ENCODE measurements around the gene SH3BP5. TPM values are rescaled to one million over a fixed set of nuclear protein-coding genes. Genes with fewer than 3 reads are reported as not detected.

SH3BP5 gene
- 10 to 100 TPM; 14.4 to 18.4 TPM for total RNA-seq

GRCh38 chr3:15332405-15333098 is at the start of gene SH3BP5:
SH3BP5 (minus strand) TSS chr3:15332586; CDS start chr3:15332408, 178 bp downstream.
- peak; percentile 74 to 92 for TF ChIP-seq CTCF (IDR thresholded peaks at IDR 0.05)
- Histone ChIP-seq H3K27me3 (no peaks in the 10 kb centered on the region), H3K4me1 (peaks cover 0 to 35% of the 10 kb centered on the region in 2 donors), H3K4me3 (peak within 1 kb of the TSS; percentile 80 to 93), H3K9me3 (no peaks in the 10 kb centered on the region), H3K27ac (peak within 1 kb of the TSS; percentile 77 to 91), H3K36me3 (no peaks in the 10 kb centered on the region)
- DNase-seq (ENCODE audit: low spot score) = peak; percentile 79

- H3K27me3 ChIP-seq = no peaks in the 10 kb centered on the region
- no peak for DNase-seq (ENCODE audit: low spot score)
- TF ChIP-seq CTCF (IDR thresholded peaks at IDR 0.05) = no peak
- H3K9me3 ChIP-seq = peaks cover 0 to 5% of the 10 kb centered on the region in 2 donors
- H3K4me3 ChIP-seq = no peak overlapping the region
- H3K4me1 ChIP-seq = peaks cover 0 to 10% of the 10 kb centered on the region in 2 donors
- no peak overlapping the region for H3K27ac ChIP-seq
- no peaks in the 10 kb centered on the region for H3K36me3 ChIP-seq
Observed at GRCh38 chr3:15380980-15381890, 48.8 kb upstream of the SH3BP5 start.

GRCh38 chr3:15377961-15378791 is 45.8 kb upstream of the SH3BP5 start:
- no peaks in the 10 kb centered on the region for H3K27me3 ChIP-seq

GRCh38 chr3:15375461-15376000 is 43.1 kb upstream of the SH3BP5 start:
- Histone ChIP-seq H3K9me3 (no peaks in the 10 kb centered on the region), H3K27ac (no peak overlapping the region), H3K4me1 (peaks cover 0 to 7% of the 10 kb centered on the region in 2 donors), H3K36me3 (no peaks in the 10 kb centered on the region), H3K27me3 (no peaks in the 10 kb centered on the region), H3K4me3 (no peak overlapping the region)
- TF ChIP-seq CTCF (IDR thresholded peaks at IDR 0.05) = no peak
- DNase-seq (ENCODE audit: low spot score) = no peak

More at GRCh38 chr3:15377961-15378791, 45.8 kb upstream of the SH3BP5 start:
- DNase-seq (ENCODE audit: low spot score) = peak; percentile 99
- peak; percentile 77 to 86 for TF ChIP-seq CTCF (IDR thresholded peaks at IDR 0.05)
- Histone ChIP-seq H3K4me3 (no peak overlapping the region), H3K27ac (peak overlapping the region; percentile 60 to 81), H3K9me3 (no peaks in the 10 kb centered on the region), H3K4me1 (peaks cover 0 to 10% of the 10 kb centered on the region in 2 donors), H3K36me3 (no peaks in the 10 kb centered on the region)

- no peak for TF ChIP-seq CTCF (IDR thresholded peaks at IDR 0.05)
- Histone ChIP-seq H3K27me3 (no peaks in the 10 kb centered on the region), H3K9me3 (no peaks in the 10 kb centered on the region), H3K4me1 (peaks cover 0 to 5% of the 10 kb centered on the region in 2 donors), H3K4me3 (no peak overlapping the region), H3K27ac (no peak overlapping the region), H3K36me3 (no peaks in the 10 kb centered on the region)
- DNase-seq (ENCODE audit: low spot score) = no peak
Observed at GRCh38 chr3:15372918-15373317, 40.5 kb upstream of the SH3BP5 start.

All from right atrium auricular region (tissue), 2 donors.